Esophagus muscularis mucosa (tissue), 4 donors: Measurements from ENCODE around the gene LRP5. TPM values are rescaled to one million over a fixed set of nuclear protein-coding genes. Genes with fewer than 3 reads are reported as not detected.

Experiments
- DNase-seq: peaks from one replicate; pipeline ENCODE4 v3.0.0-alpha.2; 2017; ENCODE audit errors: extremely low spot score
- H3K27ac ChIP-seq, 4 donors: fragments of 200-600 bp; sonication (generic); replicated peaks in 1 of 4; 1 replicate in 3 of 4; 2 replicates in 1 of 4; pipeline ENCODE4 v1.5.1; 2016 to 2019; ENCODE audit warnings: mild to moderate bottlenecking in 1 of 4
- H3K27me3 ChIP-seq, 4 donors: fragments of 200-600 bp; sonication (generic); one replicate each; pipeline versions ENCODE4 v1.5.1 to v1.6.0; 2016 to 2019
- H3K36me3 ChIP-seq, 4 donors: fragments of 200-600 bp; sonication (generic); one replicate each; pipeline ENCODE4 v1.5.1; 2016 to 2019
- H3K4me1 ChIP-seq, 4 donors: fragments of 200-600 bp; sonication (generic); one replicate each; pipeline ENCODE4 v1.5.1; 2016 to 2019
- H3K4me3 ChIP-seq, 4 donors: fragments of 200-600 bp; sonication (generic); 1 replicate in 2 of 4; 2 replicates in 2 of 4; pipeline ENCODE4 v1.5.1; 2016 to 2019; ENCODE audit warnings: mild to moderate bottlenecking in 4 of 4, moderate library complexity in 1 of 4
- H3K9me3 ChIP-seq, 4 donors: fragments of 200-600 bp; sonication (generic); 1 replicate in 3 of 4; 2 replicates in 1 of 4; pipeline ENCODE4 v1.5.1; 2016 to 2019
- CTCF ChIP-seq, 3 experiments: fragments of 200-600 bp in 2 of 3; fragments of 450-650 bp in 1 of 3; sonication (generic) in 2 of 3; IDR thresholded peaks; one replicate each; pipeline ENCODE4 v1.5.1; 2017 to 2019; ENCODE audit warnings: antibody characterized with exemption in 3 of 3, mild to moderate bottlenecking in 2 of 3, moderate library complexity in 1 of 3
- EP300 ChIP-seq: sonication (generic); formaldehyde crosslinking; IDR thresholded peaks from one replicate; pipeline ENCODE4 v1.6.1; 2017; ENCODE audit warnings: antibody characterized with exemption
- POLR2A ChIP-seq: fragments of 450-650 bp; IDR thresholded peaks from one replicate; pipeline ENCODE4 v1.6.1; 2017; ENCODE audit warnings: antibody characterized with exemption, moderate library complexity, mild to moderate bottlenecking, low read depth
- POLR2AphosphoS5 ChIP-seq, 2 donors: sonication (generic); formaldehyde crosslinking; IDR thresholded peaks; one replicate each; pipeline ENCODE4 v1.6.1; 2017; ENCODE audit warnings: antibody characterized with exemption in 2 of 2
- WGBS: methylation state at CpG from one replicate; pipeline ENCODE4 v1.1.5; 2018; 5-methylcytosine and 5-hydroxymethylcytosine counted together
- intact Hi-C: fragments of 100-400 bp; cut with DNase I; formaldehyde crosslinking; loops from one replicate; pipeline ENCODE4 v1.15.1; 2023
- total RNA-seq, 4 donors: library from RNA; depleted of rRNA; stranded (reverse); fragments of >200 nt; gene quantifications; one replicate each; pipeline versions ENCODE4 v1.1.0 to v1.2.1, GENCODE V29; 2016

Gene LRP5
- total RNA-seq, 4 donors from 2014 or later: 34.0 to 78.4 (median 56.2) TPM

DNA sequence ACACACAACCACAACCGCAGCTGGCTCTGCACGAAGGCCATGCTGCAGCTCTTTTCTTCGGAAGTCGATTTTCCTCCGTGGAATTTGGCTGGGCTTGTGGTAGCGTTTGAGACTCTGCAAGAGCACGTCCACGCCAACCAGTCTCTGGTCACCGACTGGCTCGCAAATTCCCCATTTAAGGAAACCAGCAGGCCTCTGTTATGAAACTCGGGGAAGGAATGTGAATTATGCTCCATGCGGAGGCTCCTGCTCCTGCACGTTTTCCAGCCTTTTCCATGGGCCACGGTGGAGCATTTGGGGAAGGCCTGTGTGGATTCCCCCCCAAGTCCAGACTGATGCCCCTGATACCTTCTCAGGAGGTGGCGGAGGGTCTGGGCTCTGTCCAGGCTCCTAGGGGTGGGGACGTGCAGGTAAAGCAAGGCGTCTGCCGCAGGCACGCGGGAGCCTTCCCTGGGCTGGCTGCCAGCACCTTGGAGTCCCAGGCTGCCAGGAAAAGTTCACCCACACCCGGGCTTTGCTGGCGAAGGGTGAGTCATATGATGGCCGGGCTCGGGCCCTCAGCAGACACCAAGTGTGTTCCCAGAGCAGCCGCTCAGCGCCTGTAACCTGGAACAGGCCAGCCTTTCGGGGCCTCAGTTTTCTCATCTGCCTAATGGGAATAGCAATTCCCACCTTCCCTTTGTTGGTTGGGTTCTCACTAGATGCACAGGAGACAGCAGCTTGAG, 41.9 kb downstream of the LRP5 start:
- peak; percentile 75 to 86 for TF ChIP-seq POLR2AphosphoS5 (IDR thresholded peaks at IDR 0.05)
- no peak for TF ChIP-seq CTCF (IDR thresholded peaks at IDR 0.05)
- TF ChIP-seq EP300: peak; percentile 41
- Histone ChIP-seq H3K4me3 (peak overlapping the region in 2 of 4 donors; percentile 13 to 33), H3K27me3 (no peaks in the 10 kb centered on the region), H3K4me1 (peaks cover 50 to 94% (median 92%) of the 10 kb centered on the region in 4 donors), H3K36me3 (peaks cover 0 to 20% (median 14%) of the 10 kb centered on the region in 4 donors), H3K9me3 (no peaks in the 10 kb centered on the region), H3K27ac (peak overlapping the region; percentile 92 to 97 (median 93))
- peak; percentile 94 for DNase-seq
- WGBS: 22% methylated on average over 13 of the region's 27 CpGs
- intact Hi-C loops: no loop called here

GRCh38 chr11:68355471-68355870, 43.1 kb downstream of the LRP5 start:
- TF ChIP-seq POLR2A (no peak), CTCF (IDR thresholded peaks at IDR 0.05) (no peak), POLR2AphosphoS5 (IDR thresholded peaks at IDR 0.05) (no peak), EP300 (no peak)
- no peaks in the 10 kb centered on the region for H3K9me3 ChIP-seq
- DNase-seq: no peak
- intact Hi-C loops: no loop called here
- WGBS: 91% methylated on average over 5 of the region's 7 CpGs
- H3K27ac ChIP-seq: peak overlapping the region; percentile 92 to 97 (median 93)
- no peaks in the 10 kb centered on the region for H3K27me3 ChIP-seq
- no peak overlapping the region for H3K4me3 ChIP-seq
- peaks cover 5 to 29% (median 24%) of the 10 kb centered on the region in 4 donors for H3K36me3 ChIP-seq
- peaks cover 44 to 83% (median 80%) of the 10 kb centered on the region in 4 donors for H3K4me1 ChIP-seq

DNA sequence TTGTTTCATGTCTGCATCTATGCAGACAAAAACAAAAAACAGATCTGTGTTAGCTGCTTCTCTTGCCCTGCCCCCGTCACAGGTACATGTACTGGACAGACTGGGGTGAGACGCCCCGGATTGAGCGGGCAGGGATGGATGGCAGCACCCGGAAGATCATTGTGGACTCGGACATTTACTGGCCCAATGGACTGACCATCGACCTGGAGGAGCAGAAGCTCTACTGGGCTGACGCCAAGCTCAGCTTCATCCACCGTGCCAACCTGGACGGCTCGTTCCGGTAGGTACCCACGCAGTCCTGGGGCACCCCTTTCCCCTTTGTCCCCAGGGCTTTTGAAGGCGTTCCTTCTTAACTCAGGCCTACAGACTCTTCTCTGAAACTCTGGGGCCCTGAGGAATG, 45.2 kb downstream of the LRP5 start:
- 86% methylated on average over 14 of the region's 14 CpGs for WGBS
- TF ChIP-seq POLR2AphosphoS5 (IDR thresholded peaks at IDR 0.05) (no peak), CTCF (IDR thresholded peaks at IDR 0.05) (no peak), EP300 (no peak), POLR2A (no peak)
- no peaks in the 10 kb centered on the region for H3K9me3 ChIP-seq
- DNase-seq: no peak
- intact Hi-C loops: no loop called here
- H3K27me3 ChIP-seq: no peaks in the 10 kb centered on the region
- no peak overlapping the region for H3K4me3 ChIP-seq
- peak overlapping the region; percentile 92 to 97 (median 93) for H3K27ac ChIP-seq
- H3K4me1 ChIP-seq: peaks cover 31 to 71% (median 66%) of the 10 kb centered on the region in 4 donors
- H3K36me3 ChIP-seq: peaks cover 5 to 40% (median 31%) of the 10 kb centered on the region in 4 donors

- TF ChIP-seq POLR2AphosphoS5 (IDR thresholded peaks at IDR 0.05): no peak
- no peak for TF ChIP-seq EP300
- no peak for TF ChIP-seq CTCF (IDR thresholded peaks at IDR 0.05)
- TF ChIP-seq POLR2A: no peak
- DNase-seq: no peak
- Histone ChIP-seq H3K9me3 (no peaks in the 10 kb centered on the region), H3K4me3 (no peak overlapping the region), H3K4me1 (peaks cover 27 to 71% (median 66%) of the 10 kb centered on the region in 4 donors), H3K27me3 (no peaks in the 10 kb centered on the region), H3K27ac (peak overlapping the region; percentile 10 to 93 (median 64)), H3K36me3 (peaks cover 5 to 40% (median 31%) of the 10 kb centered on the region in 4 donors)
- WGBS: 81% methylated on average over 4 of the region's 6 CpGs
- intact Hi-C loops: no loop called here
Measured at GRCh38 chr11:68358416-68358815, 46.0 kb downstream of the LRP5 start.
